HG03175 (cell line): ENCODE measurements around the gene NUP160.
"Not testable (repeated sequence)": the region's sequence is repeated elsewhere in the genome, so short reads cannot be mapped to it uniquely, and the experiment has no call there.

ENCODE experiments used
- ATAC-seq: cut with Tn5 transposase; IDR thresholded peaks from one replicate; pipeline ENCODE4 v1.9.1; 2021; ENCODE audit warnings: mild to moderate bottlenecking, moderate library complexity; ENCODE audit not compliant: unreplicated experiment

Gene NUP160

GRCh38 chr11:47800759-47801158 lies 47.4 kb downstream of the NUP160 start:
- ATAC-seq: no peak

- no peak for ATAC-seq
Measured at GRCh38 chr11:47797633-47798032, 50.5 kb downstream of the NUP160 start.

- no peak for ATAC-seq
Measured at GRCh38 chr11:47791774-47792430, 56.2 kb downstream of the NUP160 start.

- not testable (repeated sequence) for ATAC-seq
Measured at GRCh38 chr11:47790017-47790416, 58.1 kb downstream of the NUP160 start.

GRCh38 chr11:47788181-47788580 lies 60.0 kb downstream of the NUP160 start:
- no peak for ATAC-seq

- no peak for ATAC-seq
Measured at GRCh38 chr11:47786373-47786772, 61.8 kb downstream of the NUP160 start.

GRCh38 chr11:47784785-47785381 lies 63.3 kb downstream of the NUP160 start:
- no peak for ATAC-seq

- ATAC-seq: no peak
Measured at GRCh38 chr11:47783087-47783610, 65.0 kb downstream of the NUP160 start.

GRCh38 chr11:47778878-47779483 lies 69.2 kb downstream of the NUP160 start:
- ATAC-seq: no peak

GRCh38 chr11:47775240-47775869 lies 72.8 kb downstream of the NUP160 start:
- no peak for ATAC-seq

GRCh38 chr11:47773882-47774281 lies 74.3 kb downstream of the NUP160 start:
- ATAC-seq: no peak

GRCh38 chr11:47769556-47769955 lies 78.6 kb downstream of the NUP160 start:
- ATAC-seq: not testable (repeated sequence)

- no peak for ATAC-seq
Measured at GRCh38 chr11:47768101-47768612, 80.0 kb downstream of the NUP160 start.

GRCh38 chr11:47766509-47767227 lies 81.5 kb downstream of the NUP160 start:
- ATAC-seq: peak; percentile 34

- ATAC-seq: no peak
Measured at GRCh38 chr11:47765086-47765485, 83.1 kb downstream of the NUP160 start.

GRCh38 chr11:47759291-47759690 lies 88.9 kb downstream of the NUP160 start:
- ATAC-seq: not testable (repeated sequence)

- no peak for ATAC-seq
Measured at GRCh38 chr11:47756208-47756607, 91.9 kb downstream of the NUP160 start.

- ATAC-seq: no peak
Measured at GRCh38 chr11:47750725-47751124, 97.4 kb downstream of the NUP160 start.

GRCh38 chr11:47742494-47742893 lies 105.7 kb downstream of the NUP160 start:
- ATAC-seq: not testable (repeated sequence)

- not testable (repeated sequence) for ATAC-seq
Measured at GRCh38 chr11:47737817-47738216, 110.3 kb downstream of the NUP160 start.

GRCh38 chr11:47732271-47732670 lies 115.9 kb downstream of the NUP160 start:
- no peak for ATAC-seq
